OCI-LY3 (cell line): ENCODE results near the gene ATG2A.

ENCODE experiments used
- CTCF ChIP-seq: fragments of 200-600, 300-600 bp; sonication (generic); IDR thresholded peaks from 2 replicates; pipeline ENCODE4 v1.5.1; 2014; ENCODE audit warnings: antibody characterized with exemption, low read length, low read depth
- EZH2phosphoT487 ChIP-seq: fragments of 200-600 bp; shearing (Covaris generic); IDR thresholded peaks from 2 replicates; pipeline ENCODE4 v1.6.1; 2018; ENCODE audit warnings: antibody characterized with exemption, mixed run types, low read depth

DNA sequence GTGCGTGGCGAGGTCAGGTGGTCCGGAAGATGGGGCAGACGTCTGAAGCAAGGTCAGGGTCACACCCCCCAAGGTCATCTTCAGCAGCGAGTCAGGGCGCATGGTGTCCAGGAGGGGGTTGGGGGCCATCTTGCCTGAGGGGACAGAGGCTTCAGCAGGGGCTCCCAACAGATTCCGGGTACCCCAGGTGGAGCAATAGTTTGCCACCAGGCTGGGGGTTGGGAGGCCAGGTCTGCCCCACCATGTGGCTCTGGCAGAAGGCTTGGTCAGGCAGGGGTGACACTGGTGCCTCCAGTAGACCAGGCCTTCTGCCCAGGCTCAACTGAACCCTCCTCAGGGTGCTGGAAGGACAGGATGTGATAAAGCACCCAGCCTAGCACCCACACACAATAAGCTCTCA, 5.9 kb downstream of the ATG2A start:
- TF ChIP-seq CTCF (no peak), EZH2phosphoT487 (no peak)
